GM18868 (cell line): ENCODE measurements around the gene ACADS.

ENCODE experiments used
- ATAC-seq: cut with Tn5 transposase; IDR thresholded peaks from one replicate; pipeline ENCODE4 v1.9.1; 2021; ENCODE audit warnings: mild to moderate bottlenecking, moderate library complexity; ENCODE audit not compliant: unreplicated experiment

ACADS gene

GRCh38 chr12:120725659-120726509 is at the start of gene ACADS:
Gene ACADS, plus strand, starts transcription at chr12:120725826. Its CDS starts 60 bp downstream, at chr12:120725886.
- ATAC-seq, result peak; percentile 94

- peak; percentile 63 for ATAC-seq
Measured at GRCh38 chr12:120677765-120678473, 47.7 kb upstream of the ACADS start.

- peak; percentile 6 for ATAC-seq
Measured at GRCh38 chr12:120678572-120678971, 47.1 kb upstream of the ACADS start.

DNA sequence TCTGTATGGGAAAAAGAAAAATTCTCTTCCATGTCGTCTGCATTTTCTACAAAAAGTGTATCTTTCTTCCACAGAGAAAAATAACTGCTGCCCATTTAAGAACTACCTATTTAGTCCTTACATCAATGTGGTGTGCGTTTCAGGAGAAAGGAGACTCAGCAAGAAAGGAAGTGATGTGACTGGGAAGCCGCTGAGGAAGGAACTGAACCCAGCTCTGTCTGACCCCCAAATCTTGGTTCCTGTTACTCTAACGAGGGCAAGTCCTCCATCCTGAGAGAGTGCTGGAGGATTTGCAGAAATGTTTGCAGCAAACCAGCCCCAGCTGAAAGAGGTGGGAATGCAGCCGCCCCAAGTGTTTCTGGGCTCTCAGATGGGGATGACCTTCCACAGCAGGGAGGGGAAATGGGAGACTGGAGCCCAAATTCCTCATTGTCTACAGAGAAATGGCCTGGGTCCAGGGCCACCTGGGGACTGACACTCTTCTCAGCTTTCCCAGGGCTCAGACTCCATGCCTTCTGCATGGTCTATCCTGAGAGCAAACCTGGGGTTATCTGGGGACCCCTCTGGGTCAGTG is 45.4 kb upstream of the ACADS start:
- no peak for ATAC-seq

DNA sequence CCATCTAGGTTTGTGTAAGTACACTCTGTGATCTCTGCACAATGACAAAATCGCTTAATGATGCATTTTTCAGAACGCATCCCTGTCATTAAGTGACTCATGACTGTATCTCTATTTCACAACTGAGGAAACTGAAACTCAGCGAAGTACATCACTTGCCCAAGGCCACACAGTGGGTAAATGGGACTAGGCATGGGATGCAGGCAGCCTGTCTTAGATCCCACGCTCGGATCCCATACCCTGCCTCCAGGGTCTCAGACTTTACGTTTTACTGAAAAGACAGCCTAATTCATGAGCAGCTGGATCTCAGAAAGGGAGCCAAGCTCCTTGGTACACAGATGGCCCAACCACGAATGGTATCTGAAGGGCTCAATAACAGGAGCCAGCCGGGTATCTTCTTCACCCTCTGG is 41.1 kb upstream of the ACADS start:
- no peak for ATAC-seq

GRCh38 chr12:120685522-120685921 is 40.1 kb upstream of the ACADS start:
- no peak for ATAC-seq

GRCh38 chr12:120686151-120686689 is 39.4 kb upstream of the ACADS start:
- ATAC-seq, result peak; percentile 69

DNA sequence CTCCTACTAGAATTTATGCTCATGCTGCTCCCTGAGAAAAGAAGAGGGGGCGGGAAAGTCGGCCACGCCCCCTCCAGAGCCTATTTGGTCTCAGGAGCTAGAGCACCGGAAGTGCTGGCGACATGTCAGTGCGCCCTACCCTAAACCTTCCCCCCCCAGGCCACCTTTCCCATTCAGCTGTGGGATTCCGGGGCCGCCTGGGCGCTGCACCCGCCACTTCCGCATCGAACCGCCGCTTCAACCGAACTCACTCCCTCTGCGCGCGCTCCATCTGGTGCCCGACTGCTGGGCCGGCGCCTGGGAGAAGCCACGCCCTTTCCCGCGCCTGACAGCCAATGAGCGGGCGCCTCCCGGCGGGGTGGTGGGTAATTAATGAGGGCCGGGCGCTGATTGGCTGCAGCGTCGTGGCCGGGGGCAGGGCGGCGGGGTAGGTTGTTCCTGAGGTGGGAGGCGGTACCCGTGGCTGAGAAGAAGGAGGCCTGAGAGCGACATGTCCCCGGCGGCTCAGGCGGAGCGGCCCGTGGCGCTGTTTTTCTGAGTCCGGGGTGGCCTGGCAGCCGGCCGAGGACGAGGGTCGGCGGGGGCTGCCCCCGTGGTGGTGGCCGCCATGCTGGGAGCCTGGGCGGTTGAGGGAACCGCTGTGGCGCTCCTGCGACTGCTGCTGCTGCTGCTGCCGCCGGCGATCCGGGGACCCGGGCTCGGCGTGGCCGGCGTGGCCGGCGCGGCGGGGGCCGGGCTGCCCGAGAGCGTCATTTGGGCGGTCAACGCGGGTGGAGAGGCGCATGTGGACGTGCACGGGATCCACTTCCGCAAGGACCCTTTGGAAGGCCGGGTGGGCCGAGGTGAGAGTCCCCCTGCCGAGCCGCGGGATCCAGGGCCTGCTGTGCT is 38.7 kb upstream of the ACADS start, which contains the start of gene MLEC:
TSS of gene MLEC (plus strand) at position 460 of the 888 bp plus-strand sequence. CDS start at position 608, 148 bp downstream.
- peak; percentile 66 for ATAC-seq

DNA sequence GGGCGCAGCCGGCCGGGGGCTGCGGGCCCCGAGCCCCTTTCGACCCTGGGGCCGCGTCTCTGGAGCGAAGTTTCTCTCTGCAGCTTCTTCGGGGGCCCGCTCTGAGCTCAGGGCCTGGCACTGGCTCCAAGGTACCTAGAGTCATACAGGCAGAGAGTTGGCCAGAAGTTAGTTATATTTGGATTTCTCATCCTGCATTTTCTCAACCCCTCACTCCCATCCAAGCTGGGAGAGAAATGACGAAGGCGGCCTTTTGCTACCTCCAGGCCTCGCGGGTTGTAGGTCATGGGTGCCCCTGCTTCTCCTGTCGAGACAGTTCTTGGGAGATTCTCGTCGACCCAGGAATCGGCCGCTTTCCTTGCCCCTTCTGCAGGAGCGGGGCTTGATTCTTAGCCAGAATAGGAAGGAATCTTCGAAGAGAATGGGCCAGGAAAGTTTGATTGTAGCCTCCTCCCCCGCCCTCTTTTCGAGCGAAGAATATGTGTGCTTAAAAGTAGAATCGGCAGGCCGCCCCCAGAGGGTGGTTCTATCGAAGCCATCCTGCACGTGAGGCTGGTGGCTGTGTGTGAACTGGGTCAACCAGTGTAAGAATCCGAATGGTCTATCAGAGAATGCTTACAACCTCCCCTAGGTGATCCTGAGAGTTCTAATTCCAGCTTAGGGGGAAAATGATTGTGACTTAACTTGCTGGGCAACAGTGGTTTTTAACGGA is 37.9 kb upstream of the ACADS start:
- no peak for ATAC-seq

- ATAC-seq, result no peak
Measured at GRCh38 chr12:120688527-120689071, 37.0 kb upstream of the ACADS start.

DNA sequence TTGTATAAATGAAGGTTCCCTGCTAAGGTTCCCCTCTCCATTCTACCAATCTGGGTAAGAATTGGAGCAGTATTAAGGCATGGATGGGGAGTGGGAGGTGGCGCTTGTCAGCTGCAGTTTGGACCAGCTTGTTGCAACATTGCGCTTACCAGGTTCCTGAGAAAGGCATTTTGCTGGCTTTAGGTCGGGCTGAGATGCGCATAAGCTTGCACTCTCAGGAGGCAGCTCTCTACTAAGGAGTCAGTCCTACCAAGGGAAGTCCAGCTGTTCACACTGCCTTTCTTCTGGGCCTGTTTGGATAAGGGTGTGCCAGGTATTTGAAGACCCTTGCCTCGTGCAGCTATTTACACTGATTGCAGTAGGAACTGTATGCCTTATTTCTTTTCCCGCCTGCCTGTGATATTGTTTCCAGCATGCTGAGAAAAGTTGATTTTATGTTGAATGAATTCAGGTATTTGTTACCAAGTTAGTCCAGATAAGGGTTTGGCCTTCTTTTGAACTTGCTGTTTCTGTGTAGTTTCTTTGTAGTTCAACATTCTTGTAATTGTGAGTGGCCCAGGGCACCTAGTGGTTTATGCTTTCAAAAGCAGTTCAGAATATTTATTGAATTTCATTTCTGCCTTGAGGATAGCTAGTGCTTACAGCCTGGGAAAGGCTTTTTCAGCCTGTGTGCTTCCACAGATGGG is 36.1 kb upstream of the ACADS start:
- no peak for ATAC-seq

DNA sequence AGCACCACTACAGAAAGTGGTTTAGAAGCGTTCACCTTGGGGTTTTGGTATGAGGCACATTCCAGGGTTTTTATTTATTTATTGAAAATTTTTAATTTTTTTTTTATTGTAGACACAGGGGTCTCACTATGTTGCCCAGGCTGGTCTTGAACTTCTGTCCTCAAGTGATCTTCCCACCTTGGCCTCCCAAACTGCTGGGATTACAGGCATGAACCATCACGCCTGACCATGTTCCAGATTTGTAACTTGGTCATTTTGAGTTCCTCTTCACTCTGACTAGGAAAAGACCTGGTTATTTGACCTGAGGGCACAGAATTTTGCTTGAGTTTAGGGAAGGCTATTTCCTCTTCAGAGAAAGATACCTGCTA is 35.6 kb upstream of the ACADS start:
- ATAC-seq, result no peak

DNA sequence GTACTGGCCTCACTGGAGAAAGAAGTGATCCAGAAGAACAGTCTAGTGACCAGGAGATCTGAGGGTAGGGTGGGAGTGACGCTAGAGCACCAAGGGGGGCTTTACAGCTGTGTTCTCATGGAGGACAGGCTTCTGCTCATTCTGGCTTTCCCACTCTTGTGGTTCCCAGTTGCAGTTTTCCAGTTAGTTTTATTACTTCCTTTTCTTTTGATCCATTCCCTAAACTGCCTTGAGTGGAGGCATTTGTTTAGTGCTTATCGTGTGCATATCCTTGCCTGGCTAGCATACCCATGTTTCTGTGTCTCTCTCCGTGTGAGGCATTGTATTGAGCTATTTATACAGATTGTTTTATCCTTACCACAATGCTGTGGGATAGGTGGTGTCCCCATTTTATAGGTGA is 34.6 kb upstream of the ACADS start:
- ATAC-seq, result no peak

- ATAC-seq, result no peak
Measured at GRCh38 chr12:120692524-120693033, 33.0 kb upstream of the ACADS start.

DNA sequence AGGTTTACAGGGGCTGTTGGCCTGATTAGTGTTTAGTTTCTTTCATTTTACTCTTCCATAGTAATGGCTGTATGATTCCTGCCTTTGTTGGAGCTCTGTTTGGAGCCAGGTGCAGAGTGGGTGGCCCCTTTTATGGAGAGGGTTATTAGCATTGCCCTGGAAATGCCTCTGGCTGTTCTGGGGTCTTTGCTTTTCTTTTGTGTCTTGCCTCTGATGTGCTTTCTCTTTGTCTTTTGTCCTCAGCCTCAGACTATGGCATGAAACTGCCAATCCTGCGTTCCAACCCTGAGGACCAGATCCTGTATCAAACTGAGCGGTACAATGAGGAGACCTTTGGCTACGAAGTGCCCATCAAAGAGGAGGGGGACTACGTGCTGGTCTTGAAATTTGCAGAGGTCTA is 31.8 kb upstream of the ACADS start:
- no peak for ATAC-seq

DNA sequence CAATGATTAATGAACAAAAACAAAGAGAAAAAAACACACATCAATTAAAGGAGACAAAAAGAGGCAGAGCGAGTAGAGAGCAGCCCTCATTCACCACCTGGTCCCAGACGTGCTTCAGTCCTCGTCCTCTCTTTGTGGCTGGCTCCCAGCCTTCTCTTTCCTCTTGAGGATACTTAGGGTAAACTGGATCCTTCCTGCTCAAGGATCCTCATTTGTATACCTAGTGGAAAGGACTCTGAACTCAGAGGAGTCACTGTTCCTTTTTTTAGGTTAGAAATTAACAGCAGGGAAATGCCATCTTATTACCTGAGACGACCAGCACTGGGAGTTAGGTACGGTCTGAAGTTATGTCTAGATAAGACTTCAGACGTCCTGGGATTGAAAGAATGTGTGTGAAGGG is 29.0 kb upstream of the ACADS start:
- no peak for ATAC-seq

DNA sequence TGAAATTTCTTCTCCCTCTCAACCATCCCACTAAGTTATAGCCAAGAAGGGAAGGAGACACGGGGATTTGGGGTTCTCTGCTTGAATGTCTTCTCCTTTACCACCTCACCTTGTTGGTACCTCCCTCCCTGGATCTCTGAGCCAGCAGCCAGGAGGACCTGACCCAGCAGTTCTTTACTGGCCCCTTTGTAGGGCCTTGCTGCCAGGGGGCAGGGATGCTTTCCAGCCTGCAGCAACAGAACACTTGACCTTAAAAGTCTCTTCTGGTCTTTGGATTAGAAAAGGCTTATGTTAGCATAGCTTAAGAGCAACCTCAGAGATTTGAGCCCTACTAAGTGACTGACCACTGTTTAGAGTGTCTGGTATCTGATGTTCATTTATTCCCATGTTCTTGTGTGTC is 28.3 kb upstream of the ACADS start:
- no peak for ATAC-seq

DNA sequence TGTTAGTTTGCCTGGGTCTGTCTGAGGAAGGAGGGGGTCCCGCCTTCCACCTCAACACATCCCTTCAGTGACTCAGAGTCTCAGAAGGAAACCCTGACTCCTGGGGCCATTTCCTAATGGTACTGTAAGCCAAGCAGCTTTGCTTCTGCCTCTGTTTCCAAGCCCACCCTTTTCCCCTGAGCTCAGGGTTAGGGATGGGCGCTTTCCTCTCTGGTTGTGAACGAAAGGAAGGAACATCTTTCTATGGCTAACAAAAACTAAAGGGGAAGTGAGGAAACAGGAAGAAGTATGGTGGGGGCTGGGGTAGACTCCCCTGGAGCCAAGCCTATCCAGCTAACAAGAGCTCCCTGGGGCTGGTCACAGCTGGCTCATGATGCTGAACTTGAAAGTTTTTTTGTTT is 27.0 kb upstream of the ACADS start:
- ATAC-seq, result no peak

DNA sequence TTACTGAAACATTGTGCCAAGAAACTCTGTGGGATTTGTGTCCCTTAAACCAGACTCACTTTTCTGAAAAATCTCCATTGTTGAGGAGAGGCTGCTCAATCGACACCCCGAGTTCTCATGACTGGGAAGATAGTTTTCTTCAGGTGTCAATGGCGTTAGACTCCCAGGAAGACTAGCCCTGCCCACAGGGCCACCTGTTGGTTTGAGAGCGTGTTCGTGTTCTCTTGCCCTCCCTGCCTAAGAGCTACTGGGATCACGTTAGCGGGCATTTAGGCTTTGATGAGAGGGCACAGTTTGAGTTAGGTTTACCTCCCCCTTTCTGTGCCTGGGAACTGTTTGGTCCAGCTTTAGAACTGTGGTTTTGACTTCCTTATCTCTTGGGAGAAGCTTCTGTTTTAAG is 26.1 kb upstream of the ACADS start:
- no peak for ATAC-seq
